Hematopoietic multipotent progenitor cell (in vitro differentiated cells): ENCODE measurements around the gene DNM3. TPM values are rescaled to one million over a fixed set of nuclear protein-coding genes. Genes with fewer than 3 reads are reported as not detected.

ENCODE experiments used
- DNase-seq, 3 donors: peaks; one replicate each; pipeline ENCODE4 v3.0.0-alpha.2; 2011 to 2015; ENCODE audit warnings: low read depth in 2 of 3, low spot score in 2 of 3
- total RNA-seq: library from RNA; depleted of rRNA; stranded (reverse); fragments of >200 nt; gene quantifications from one replicate; pipeline ENCODE4 v1.2.3, GENCODE V29; 2012

DNM3 gene
- total RNA-seq, 1 donor = 4.0 TPM

GRCh38 chr1:172265905-172266304 is 424.6 kb downstream of the DNM3 start:
- no peak for DNase-seq

GRCh38 chr1:172266528-172267174 is 425.4 kb downstream of the DNM3 start:
- no peak for DNase-seq

DNA sequence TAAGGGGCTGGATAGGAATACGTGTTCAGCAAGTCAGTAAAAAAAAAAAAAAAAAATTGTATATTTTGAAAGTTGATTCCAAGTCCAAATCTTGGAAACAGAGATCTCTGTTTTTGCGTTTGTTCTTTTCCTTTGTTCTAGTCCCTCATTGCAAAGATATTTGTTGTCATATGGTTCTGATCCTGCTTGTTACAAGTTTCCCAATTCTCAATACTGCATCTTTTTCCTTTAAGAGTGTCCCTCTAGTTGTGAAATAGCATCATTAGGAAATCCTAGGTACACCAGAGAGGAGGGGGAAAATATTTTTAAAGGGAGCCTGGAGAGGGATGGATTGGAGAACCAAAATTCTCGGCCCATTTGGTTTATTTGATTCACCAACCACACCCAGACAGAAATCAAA is 426.9 kb downstream of the DNM3 start:
- DNase-seq = no peak

GRCh38 chr1:172269084-172269483 is 427.8 kb downstream of the DNM3 start:
- DNase-seq = no peak

- no peak for DNase-seq
These were observed 428.3 kb downstream of the DNM3 start for GRCh38 chr1:172269644-172270043.

DNA sequence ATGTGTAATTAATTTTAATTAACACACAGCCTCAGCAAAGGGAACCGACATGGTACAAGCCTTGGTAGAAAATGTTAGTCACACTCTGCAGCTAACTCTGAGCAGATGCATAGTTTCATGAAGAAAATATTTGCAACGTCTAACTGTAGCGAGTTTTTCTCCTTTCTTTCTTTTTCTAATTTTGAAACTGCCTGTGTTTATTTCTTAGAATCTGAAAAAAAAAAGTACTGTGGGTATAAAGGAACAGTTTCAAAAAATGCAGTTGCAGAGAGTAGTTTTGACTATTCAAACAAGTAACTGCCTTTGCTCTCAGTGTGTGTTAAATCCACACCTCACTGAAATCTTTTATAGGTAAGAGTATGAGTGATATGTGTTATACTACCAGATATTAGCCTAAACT is 429.3 kb downstream of the DNM3 start:
- DNase-seq = no peak

- DNase-seq = no peak
These were observed 430.8 kb downstream of the DNM3 start for GRCh38 chr1:172272087-172272486.

DNA sequence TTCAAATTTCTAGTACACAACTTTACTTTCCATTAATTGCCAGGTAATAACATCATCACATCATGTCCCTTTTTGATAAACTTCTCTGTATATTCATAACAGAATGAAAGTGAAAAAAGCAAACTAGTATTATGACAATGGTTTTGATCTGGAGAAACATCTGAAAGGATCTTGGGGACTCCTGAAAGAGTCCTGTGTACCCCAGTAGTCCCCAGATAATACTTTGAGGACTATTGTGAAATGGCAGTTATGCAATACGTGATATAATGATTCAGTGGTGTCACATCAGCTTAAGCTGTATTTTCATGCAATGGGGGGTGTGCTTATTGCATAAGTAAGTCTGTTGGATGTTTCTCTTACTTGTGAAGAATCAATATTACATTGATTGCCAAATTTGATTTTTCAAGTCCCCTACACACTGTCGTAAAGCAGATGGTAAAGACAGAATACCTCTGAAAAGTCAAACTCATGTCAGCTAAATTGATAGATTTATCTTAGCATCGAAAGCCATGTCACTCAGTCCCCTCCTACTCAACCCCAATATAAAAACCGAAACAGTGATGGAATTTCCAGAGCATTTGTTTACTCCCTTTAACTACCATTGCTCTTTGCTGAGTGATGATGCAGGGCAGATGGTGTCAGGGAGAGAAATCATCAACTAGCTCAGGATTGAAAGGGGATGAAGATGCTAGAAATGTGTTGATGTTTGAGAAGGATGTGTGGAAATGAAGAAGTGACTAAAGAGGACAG is 432.5 kb downstream of the DNM3 start:
- no peak for DNase-seq

GRCh38 chr1:172275478-172275877 is 434.2 kb downstream of the DNM3 start:
- no peak for DNase-seq

DNA sequence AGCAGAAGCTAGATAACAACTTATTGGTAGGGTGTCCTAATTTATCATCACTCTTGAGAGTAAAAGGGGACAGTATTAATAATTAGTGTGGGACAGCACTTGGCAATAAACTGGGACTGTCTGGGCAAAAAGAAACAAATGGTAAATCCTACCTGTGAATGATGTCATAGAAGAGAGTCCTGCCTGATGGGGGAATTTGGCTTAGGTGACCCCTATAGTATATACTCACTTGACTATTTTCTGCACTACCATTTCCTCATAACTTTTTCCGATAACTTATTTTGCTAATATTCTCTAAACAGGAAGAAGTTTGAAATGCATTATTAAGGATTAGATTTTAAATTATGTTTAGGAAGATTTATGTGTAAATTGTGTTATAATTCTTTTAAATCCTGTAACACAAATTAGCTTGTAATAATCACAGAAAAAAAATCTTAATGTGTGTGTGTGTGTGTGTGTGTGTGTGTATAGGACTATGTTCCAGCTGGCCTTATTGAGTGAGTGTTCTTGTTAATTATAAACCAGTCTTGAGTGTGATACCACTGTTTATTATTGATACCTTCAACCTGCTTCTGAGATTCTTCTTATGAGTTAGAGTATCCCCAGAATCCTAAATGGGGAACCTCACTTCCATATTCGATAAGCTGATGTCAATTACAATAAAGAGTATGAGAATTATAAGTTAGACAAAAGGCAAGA is 435.0 kb downstream of the DNM3 start:
- no peak for DNase-seq

- DNase-seq = no peak
These were observed 436.0 kb downstream of the DNM3 start for GRCh38 chr1:172277275-172277674.

- no peak for DNase-seq
These were observed 436.7 kb downstream of the DNM3 start for GRCh38 chr1:172277989-172278388.

DNA sequence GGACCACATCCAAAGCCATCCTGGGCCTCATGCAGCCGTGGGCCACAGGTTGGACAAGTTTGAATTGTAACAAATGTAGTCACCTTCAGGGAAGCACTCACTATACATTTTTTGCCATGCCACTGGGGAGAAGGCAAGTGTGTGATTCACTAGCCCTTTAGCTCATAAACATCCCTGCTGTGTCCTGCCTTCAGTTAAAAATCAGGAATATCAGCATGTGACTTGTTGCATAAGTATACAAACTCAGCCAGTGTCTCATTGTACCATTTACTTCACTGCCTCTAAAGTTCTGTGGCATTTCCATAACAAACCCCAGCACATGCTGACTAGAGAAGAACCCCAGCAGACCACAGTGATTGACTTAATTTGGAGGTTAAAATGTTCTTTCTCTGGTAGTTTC is 437.2 kb downstream of the DNM3 start:
- no peak for DNase-seq

- DNase-seq = no peak
These were observed 438.8 kb downstream of the DNM3 start for GRCh38 chr1:172279939-172280636.

- DNase-seq = no peak
These were observed 442.5 kb downstream of the DNM3 start for GRCh38 chr1:172283766-172284165.

DNA sequence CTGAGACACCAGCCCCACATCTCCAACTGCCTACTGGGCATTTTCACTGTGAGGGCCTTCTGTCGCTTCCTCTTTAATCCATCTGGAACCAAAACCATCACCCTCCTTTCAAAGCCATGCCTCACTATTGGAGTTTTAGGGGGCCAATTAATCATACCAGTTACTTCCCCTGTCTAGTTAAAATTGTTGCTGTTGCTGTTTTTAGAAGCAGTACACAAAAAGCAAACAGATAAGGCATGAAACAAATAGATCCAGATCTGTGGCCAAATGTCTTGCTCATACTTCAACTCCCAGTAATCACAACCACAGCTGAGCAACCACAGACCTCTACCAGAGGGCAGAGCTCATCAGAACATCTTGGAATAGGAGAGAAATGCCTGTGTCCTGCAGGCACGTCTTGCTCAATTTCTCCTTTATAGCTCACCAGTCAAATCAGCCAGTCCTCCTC is 445.4 kb downstream of the DNM3 start:
- peak in 2 of 3 donors; percentile 20 to 82 for DNase-seq

- peak in 1 of 3 donors; percentile 25 for DNase-seq
These were observed 445.9 kb downstream of the DNM3 start for GRCh38 chr1:172287208-172287607.

GRCh38 chr1:172288581-172288980 is 447.3 kb downstream of the DNM3 start:
- DNase-seq = no peak

- no peak for DNase-seq
These were observed 448.1 kb downstream of the DNM3 start for GRCh38 chr1:172289448-172289847.

DNA sequence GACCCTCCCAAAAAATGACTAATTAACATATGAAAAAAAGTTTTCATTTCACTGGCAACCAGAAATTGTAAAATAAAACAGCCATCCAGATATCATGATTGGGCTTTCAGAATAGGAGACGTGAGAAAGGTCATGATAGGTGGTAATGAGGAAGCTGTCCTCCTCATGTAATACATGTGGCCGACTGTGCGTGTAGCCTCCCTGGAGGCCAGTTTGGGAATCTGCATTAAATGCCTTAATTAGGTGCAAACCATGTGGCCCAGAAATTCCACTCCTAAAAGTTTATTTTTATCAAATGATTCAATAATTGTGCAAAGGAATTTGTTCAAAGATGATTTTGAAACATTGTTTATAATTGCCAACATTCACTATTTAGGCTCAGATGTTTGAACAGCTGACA is 451.5 kb downstream of the DNM3 start:
- DNase-seq = no peak

- no peak for DNase-seq
These were observed 452.1 kb downstream of the DNM3 start for GRCh38 chr1:172293429-172293828.
